Femur (tissue), 1 donor: Measurements from ENCODE around the gene AGMO.

Source experiments
- DNase-seq: peaks from one replicate; pipeline ENCODE4 v3.0.0-alpha.2; 2017

The AGMO gene

DNA sequence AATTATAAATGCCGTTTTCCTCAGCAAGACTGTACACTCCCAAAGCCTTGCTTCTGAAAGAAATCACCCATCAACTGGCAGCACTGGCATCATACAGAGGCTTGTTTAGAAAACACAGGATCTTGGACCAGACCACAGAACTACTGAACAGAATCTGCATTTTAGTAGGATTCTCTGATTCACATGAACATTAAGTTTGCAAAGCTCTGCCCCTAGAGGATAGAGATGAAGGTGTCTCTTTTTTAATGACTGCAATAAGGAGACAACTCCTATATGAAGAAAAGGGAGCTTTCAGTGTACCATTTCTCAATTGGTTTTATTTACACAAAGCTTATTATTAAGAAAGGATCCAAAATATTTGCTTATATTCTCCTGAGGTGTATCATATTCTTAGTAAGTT lies 172.7 kb downstream of the AGMO start:
- DNase-seq: no peak

DNA sequence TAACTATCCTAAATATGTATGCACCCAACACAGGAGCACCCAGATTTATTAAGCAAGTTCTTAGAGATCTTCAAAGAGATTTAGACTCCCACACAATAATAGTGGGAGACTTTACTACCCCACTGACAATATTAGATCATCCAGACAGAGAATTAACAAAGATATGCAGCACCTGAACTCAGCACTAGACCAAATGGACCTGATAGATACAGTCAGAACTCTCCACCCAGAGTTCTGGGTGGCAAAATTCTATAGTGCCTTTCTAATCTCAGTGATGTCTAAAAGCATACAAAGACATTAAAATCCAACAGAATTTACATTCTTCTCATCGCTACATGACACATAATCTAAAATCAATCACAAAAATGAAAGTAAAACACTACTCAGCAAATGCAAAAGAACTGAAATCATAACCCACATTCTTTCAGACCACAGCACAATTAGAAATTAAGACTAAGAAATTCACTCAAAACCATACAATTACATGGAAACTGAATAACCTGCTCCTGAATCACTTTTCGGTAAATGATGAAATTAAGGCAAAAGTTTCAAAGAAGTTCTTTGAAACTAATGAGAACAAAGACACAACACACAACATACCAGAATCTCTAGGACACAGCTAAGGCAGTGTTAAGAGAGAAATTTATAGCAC lies 183.2 kb downstream of the AGMO start:
- no peak for DNase-seq

DNA sequence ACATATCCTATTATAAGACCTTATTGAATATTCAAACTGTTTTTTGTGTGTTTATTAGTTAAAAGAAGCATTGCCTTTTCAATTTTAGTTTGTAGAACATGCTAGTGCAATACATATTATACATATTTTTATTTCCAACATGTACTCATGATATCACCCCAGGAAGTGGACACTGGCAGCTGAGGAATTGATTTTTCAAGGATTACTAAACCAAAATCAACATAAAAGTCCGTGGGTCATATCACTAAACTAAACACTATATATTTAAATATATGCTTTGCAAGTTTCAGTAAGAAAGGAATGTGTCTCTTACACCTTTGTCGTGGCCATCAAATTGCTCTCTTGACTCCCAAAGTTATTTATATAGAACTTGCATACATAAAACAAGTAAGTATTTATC lies 185.2 kb downstream of the AGMO start:
- DNase-seq: no peak

DNA sequence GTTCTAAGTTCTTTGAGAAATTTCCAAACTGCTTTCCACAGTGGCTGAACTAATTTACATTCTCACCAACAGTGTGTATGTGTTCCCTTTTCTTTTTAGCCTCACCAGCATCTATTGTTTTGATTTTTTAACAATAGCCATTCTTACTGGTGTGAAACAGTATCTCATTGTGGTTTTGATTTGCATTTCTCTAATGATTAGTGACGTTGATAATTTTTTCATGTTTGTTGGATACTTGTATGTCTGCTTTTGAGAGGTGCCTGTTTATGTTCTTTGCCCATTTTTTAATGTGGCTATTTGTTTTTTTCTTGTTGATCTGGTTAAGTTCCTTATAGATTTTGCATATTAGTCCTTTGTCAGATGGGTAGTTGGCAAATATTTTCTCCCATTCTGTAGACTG lies 191.4 kb downstream of the AGMO start:
- DNase-seq: no peak

DNA sequence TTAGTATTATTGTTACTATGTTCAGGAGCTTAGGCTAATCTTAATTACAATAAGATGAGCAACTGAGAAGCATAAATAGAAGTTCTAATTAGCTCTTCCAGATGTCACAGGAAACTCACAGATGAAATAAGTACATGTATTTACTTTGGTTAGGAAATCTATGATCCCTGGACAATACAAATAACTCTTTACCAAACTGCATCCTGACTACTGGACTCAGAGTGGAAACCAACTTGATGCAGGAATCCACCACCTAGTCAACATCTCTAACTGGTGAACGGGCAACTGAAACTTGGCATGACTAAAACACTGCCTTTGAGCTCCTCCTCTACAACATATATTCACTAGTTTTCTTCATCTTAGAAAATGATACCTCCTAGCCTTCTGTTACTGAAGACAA lies 193.2 kb downstream of the AGMO start:
- no peak for DNase-seq

DNA sequence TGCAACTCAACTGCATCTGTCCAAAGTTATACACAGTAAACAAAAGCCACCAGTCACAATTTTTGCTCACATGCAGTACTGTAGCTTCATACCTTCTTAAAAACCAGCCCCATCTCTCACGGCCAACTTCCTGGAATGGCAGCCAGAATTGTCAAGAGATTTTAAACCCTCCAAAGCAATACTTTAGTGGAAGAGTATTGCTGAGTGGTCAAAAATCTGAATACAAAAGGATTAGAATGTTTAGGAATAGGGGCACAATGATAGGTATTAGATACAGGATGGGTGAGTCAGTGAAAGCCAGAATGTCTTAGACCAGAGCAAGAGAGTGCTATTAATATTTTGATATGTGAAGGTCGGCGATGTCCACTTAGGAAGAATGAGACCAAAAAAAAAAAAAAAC lies 193.9 kb downstream of the AGMO start:
- DNase-seq: no peak

DNA sequence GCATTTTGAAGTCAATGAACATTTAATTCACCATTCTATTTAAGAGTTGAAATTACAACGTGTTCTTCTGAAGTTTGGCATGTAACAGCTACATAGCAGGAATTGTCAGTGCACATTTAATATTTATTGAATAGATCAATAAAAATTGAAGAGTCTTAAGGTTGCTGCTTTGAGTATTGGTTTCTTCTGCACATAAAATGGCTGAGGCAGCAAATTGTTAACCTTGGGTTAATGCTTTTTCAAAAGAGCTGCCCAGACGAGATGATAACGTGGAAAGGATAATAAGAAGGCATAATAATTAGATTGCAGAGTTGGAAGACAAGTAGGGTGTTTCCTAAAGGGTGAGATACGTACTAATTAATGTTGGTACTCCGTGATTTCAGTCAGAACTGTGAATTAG lies 203.7 kb downstream of the AGMO start:
- DNase-seq: no peak

DNA sequence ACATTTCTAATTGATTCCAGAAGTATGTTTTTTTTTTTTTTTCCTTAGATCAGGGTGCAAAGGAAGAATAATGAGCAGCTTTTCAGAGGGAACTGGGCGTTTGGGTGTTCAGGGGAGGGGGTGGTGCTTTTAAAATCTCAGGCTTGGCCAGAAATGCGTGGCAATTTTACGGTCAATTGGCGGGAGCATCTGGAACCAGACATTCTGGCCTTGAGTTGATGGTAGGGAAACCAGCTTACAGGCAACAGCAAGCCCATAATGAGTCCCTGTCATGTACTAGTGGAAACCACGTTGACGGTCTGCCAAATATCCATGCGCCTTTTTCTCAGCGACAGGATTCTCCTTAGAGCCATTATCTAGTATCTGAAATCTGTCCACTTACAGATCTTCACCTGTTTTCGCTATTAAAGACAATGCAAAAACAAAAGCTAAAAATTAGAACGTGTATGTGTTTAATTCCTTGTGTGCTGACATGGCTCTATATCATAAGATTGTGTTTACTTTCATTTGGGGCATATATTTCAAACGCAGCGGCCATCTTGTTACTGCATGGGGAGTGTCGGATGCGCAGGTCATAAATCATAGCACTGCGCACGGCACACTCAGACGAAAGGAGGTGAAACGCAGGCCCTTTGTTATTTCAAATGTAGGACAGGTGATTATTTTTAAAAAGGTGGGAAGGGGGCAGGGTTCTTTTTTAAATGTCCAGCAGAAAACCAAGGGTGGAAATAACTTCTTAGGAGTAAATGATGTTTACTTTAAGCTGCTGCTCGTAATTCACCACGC lies 209.2 kb downstream of the AGMO start:
- peak; percentile 35 for DNase-seq

DNA sequence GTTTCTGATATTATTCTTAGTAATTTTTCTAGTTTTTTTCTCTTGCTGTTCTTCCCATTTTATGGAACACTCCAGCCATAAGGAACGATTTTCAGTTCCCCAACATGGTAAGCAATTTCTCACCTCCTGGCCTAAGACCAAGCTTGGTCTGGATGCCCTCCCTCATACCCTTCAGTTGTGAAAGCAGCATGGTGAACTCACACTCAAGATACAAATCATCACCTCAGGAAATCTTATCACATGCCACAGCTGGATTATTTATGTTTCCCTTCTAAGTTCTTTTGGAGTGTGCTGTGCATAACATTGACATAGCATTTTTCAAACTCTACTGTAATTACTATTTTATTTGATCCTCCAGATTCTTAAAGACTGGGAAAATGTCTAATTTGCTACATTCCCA lies 216.6 kb downstream of the AGMO start:
- DNase-seq: no peak

DNA sequence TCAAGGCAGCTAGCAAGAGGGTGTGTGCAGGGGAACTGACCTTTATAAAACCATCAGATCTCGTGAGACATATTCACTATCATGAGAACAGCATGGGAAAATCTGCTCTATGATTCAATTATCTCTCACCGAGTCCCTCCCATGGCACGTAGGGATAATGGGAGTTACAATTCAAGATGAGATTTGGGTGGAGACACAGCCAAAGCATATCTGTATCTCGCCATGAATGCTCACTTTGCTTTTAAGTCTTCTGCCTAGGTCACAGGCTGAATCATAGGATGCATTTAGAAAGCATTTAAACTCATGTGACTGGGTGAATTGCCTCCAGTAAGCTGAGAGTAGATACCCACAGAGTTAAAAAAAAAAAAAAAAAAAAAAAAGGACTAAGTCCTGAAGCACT lies 220.0 kb downstream of the AGMO start:
- no peak for DNase-seq

DNA sequence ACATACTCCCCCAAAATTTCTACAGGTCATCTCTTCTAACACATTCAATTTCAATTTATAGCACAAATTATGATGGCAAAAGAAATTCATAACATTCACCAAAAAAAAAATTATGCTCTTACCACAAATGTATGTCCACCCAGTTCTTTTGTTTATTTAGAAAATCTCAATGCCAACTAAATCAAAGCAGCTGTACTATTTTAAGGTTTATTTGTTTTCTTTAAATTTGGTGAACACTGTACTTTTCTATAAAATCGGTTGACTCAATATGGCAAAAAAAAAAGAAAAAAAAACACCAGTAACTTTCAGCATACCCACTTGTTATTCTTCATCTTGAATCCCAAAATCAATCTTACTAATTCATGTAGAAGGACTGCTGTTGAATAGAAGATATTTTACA lies 225.7 kb downstream of the AGMO start:
- no peak for DNase-seq

DNA sequence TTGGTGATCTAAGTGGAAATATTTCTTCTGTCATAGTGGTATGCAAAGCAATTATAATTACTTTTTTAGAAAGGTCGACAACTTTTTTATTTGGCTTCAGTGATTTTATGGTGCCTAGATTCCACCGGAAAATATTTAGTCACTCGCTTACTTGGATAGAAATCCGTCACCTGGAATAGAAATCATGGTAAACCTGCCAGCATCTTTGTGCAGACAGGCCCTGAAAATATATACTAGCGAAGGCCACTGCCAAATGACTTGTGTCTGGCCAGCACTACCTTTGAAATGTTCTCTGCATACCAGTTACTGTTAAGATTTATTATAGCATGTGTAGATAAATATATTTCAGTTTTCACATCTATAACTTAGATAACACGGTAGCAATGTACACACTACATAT lies 226.4 kb downstream of the AGMO start:
- peak; percentile 73 for DNase-seq

DNA sequence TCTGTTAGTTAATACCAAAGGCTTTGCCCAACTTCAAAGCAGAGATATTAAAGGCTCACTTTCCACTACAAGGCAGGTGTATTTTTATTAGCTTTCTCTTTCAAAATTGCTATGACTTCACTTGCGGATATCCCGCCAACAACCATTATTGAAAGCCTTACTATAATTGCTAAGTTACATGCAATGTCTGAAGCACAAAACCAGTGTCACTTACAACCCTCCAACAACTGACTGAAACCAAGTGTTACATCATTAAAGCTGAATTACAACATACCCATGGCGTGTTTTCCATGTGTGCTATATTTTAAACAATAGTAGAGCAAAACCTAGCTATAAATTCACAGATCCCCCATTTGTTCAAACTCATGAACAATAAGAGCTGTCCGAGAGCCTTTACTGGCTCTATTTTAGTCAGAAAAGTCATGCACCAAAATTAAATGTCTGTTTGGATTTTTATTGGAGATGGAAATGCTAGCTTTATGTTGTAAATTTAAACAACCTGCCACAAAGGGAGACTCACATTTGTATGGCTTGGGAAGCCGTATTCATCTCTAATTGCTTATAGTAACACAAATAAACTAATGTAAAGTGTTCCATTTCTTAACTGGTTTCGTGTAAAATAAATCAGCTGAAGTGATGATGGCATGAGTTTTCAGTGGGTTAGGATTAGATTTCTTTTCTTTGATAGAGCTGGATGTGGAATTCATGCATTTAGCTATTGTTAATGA lies 227.1 kb downstream of the AGMO start:
- DNase-seq: no peak

DNA sequence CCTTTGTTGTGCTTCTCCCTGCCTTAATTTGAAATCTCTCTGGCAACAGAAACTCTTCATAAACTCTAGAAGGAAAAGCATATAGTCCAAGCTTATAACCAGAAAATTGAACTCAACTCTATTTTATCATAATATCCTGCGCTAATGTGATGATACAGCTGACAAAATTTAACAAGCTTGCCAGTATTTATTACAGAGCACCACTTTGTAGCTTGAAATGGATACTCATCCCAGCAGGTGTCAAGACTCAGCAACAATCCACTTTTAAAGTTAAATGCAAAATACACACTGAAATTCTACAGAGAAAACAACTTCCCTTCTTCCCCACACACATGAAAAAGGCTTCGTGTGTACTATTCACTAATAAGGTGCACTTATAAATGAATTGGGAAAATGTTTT lies 228.9 kb downstream of the AGMO start:
- no peak for DNase-seq

DNA sequence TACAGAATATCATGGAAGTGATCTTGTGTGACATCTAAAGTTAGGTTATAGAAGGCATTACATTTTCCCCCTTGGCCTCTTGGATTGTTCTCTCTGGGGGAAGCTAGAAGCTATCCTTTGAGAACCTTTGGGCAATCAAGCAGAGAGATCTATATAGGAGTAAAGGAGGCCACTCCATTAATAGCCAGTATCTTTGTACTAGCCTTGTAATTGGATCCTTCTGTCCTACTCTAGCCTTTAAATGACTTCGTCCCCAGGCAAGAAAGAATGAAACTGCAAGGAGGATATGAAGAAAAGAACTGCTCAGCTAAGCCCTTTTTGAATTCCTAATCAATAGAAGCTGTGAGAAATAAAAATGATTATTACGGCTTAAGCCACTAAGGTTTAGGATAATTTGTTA lies 230.9 kb downstream of the AGMO start:
- DNase-seq: no peak

DNA sequence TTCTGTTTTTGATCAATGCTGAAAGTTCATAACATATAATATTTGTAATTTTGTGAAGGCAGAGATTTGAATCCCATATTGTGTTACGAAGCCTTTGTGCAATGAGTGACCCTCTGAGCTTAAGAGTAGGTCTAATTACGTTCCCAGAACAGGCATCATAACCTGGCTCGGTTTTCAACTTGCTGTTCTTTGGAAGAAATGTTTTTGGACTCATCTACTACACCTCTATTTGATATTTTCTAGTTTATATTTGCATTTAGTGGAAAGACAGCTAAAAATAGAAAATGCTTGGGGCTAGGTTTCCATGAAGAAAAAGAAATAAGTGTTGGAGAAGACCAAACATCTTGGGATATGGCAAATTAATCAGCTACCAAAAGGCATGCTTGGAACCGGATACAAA lies 234.8 kb downstream of the AGMO start:
- no peak for DNase-seq

DNA sequence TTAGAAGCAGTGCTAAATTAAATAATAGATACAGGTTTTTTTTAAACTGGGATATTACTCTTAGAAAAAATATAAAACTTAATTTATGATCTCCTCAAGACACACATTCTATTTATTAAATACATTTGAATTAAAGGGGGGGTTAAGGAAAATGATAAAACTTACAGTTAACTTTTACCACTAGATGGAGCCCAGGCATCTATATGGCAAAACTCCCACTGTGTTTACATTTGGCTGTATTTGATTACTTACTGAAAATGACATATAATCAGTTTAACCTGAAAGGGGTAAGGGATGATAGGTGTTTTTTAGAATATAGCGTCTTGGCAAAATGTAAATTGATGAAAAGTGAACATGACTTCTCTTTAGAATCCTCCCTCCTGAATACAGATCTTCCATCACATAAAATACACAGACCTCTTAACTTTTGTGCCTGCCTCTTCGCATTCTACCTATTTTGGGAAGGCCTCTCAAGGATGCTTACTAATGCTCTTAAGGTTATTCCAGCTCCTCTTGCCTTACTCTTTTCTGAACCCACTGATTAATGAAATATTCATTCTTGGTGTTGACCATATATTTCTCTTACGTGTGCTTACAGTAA lies 235.7 kb downstream of the AGMO start:
- no peak for DNase-seq

DNA sequence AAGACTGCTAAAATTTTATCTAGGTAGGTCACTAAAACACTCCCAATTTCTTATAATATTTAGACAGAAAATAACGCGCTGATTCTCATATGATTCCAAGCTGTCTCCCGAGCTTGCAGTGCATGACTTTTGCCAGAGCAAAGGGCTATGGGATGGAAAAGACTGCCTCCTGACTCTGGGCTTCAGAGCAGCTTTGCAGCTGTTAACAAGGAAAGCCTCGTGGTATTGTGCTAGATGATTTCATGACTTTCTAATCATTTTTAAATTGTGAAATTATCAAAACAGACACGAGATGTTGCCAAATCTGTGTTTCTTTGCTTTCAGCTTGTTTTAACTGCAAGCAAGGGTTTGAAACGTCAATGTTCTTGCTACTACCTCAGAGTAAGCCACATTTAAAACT lies 238.3 kb downstream of the AGMO start:
- no peak for DNase-seq

DNA sequence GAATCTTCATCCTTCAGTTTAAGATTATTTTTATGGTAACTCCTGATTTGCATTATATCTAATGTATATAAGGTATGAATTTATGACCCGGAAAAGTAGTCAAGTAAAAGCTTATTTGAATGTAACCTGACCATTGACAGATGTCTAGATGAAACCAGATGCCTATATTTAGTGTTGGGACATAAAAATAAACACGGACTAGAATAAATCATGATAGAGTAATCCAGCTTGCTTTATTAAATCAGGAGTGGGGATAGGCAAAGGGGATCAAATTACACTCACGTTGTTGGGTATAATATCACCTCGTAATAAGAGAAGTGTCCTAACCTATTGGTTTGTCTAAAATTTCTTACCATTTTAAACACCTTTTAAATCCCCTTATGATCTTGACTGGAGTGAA lies 244.6 kb downstream of the AGMO start:
- no peak for DNase-seq

DNA sequence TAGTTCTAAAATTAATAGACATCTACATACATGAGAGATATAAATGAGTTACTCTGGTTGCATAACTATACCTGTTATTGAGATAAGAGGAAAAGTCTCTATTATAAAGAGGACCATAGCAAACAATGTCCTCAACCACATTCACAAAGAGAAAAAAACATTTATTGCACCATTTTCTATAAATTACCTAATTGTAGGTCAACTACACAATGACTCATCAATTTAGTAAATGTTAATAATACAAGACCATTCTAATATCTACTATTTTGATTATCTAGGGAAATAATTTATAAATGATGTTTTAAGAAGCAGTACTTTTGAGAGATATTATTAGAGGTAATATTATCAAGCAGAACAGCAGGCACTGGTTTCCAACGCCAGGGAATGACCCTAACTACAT lies 246.1 kb downstream of the AGMO start:
- DNase-seq: no peak

DNA sequence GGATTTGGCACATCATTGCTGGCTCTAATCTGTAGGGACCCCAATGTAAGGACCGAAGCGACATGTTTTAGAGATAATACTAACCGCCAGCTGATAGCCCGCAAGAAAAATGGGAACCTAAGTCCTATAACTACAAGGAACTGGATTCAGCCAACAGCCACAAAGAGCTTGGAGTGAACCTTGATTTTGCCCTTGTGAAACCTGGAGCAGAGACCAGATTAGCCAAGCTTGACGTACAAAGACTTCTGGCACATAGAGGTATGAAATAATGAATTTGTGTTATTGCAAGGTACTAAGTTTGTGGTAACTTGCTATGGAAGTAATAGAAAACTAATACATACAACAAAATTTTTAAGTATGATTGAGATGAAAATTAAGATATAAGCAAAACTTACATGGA lies 246.9 kb downstream of the AGMO start:
- DNase-seq: no peak

DNA sequence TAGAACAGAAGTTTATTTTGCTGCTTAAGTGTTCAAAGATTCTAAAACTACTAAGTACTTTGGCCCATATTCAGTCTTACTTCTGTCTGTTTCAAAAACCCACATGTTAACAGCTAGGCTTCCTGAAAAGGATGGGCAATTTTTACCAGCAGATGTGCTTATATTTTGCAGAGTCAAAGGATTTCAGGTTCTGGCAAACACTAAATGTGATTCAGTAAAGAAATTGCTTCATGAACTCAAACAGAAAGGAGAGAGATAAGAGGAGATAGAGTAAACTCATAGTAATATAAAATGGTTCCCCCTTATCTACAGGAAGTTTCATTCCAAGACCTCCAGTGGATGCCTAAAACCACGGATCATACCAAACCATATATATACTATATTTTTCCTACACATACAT lies 248.5 kb downstream of the AGMO start:
- DNase-seq: no peak

DNA sequence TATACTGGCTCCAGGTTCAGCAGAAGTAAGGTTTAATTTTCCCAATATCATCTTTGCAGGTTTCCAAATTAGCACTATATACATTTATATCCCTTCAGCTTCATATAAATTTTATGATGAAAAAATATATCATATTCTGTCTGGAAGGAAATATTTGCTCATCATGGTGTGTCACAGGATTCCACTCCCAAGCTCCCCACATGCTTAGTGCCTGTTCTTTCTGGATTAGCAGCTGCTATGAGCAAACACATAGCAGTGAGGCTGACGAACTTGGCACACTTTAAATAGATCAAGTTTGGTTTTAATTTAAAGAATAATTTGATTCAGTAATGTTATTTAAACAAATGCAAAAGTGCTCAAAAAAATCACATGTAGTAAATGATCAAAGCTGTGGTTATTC lies 251.9 kb downstream of the AGMO start:
- peak; percentile 40 for DNase-seq

DNA sequence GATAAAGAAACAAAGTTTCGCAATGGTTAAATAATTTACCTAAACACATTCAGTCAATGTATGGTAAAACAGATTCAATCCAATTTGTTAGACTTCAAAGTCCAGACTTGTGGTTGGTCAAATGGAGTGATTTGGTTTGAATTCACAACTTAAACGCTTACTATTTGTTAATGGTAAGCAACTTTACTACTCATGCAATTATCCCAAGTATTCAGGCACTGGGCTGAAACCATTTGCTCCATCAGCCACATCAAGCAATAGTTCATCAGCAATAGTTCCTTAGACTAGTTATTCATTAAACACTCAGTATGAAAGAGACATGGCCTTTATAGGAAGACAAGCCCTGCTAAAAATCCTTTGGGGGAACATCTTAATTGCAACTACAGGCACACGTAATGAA lies 253.0 kb downstream of the AGMO start:
- DNase-seq: no peak
